Pulmonary artery endothelial cell (primary cell): Measurements from ENCODE around the gene KRTAP5-6. TPM values are rescaled to one million over a fixed set of nuclear protein-coding genes. Genes with fewer than 3 reads are reported as not detected.

Source experiments
- DNase-seq: peaks from one replicate; pipeline ENCODE4 v3.0.0-alpha.2; 2011; ENCODE audit warnings: low read depth, low spot score
- total RNA-seq: library from RNA; depleted of rRNA; stranded (reverse); fragments of >200 nt; gene quantifications from 2 replicates; pipeline ENCODE4 v1.2.3, GENCODE V29; 2014

The KRTAP5-6 gene
- total RNA-seq, 1 donor from 2014 or later, result not detected

- no peak for DNase-seq
Measured at GRCh38 chr11:1733716-1734640, 37.0 kb downstream of the KRTAP5-6 start.

GRCh38 chr11:1734641-1735081 is 37.7 kb downstream of the KRTAP5-6 start:
- no peak for DNase-seq

- DNase-seq, result no peak
Measured at GRCh38 chr11:1735271-1735670, 38.3 kb downstream of the KRTAP5-6 start.

GRCh38 chr11:1736447-1736992 is 39.5 kb downstream of the KRTAP5-6 start:
- DNase-seq, result no peak

- no peak for DNase-seq
Measured at GRCh38 chr11:1737080-1737757, 40.2 kb downstream of the KRTAP5-6 start.

- DNase-seq, result no peak
Measured at GRCh38 chr11:1738380-1738779, 41.4 kb downstream of the KRTAP5-6 start.

- no peak for DNase-seq
Measured at GRCh38 chr11:1739576-1739975, 42.6 kb downstream of the KRTAP5-6 start.

- no peak for DNase-seq
Measured at GRCh38 chr11:1740786-1741530, 44.0 kb downstream of the KRTAP5-6 start.

- no peak for DNase-seq
Measured at GRCh38 chr11:1741741-1742140, 44.7 kb downstream of the KRTAP5-6 start.

GRCh38 chr11:1742371-1742770 is 45.4 kb downstream of the KRTAP5-6 start:
- no peak for DNase-seq

- no peak for DNase-seq
Measured at GRCh38 chr11:1742869-1743584, 46.0 kb downstream of the KRTAP5-6 start.

- no peak for DNase-seq
Measured at GRCh38 chr11:1743585-1744136, 46.7 kb downstream of the KRTAP5-6 start.

- no peak for DNase-seq
Measured at GRCh38 chr11:1744137-1744886, 47.3 kb downstream of the KRTAP5-6 start.

- no peak for DNase-seq
Measured at GRCh38 chr11:1744891-1745700, 48.1 kb downstream of the KRTAP5-6 start.

GRCh38 chr11:1745701-1746320 is 48.8 kb downstream of the KRTAP5-6 start:
- no peak for DNase-seq

GRCh38 chr11:1746511-1746931 is 49.5 kb downstream of the KRTAP5-6 start:
- DNase-seq, result no peak

GRCh38 chr11:1746956-1747752 is 50.2 kb downstream of the KRTAP5-6 start:
- DNase-seq, result no peak
